Frontal cortex (tissue), 4 donors: ENCODE measurements around the gene TFAP2E. TPM values are rescaled to one million over a fixed set of nuclear protein-coding genes. Genes with fewer than 3 reads are reported as not detected.

Experiments used
- DNase-seq, 2 donors: peaks; one replicate each; pipeline ENCODE4 v3.0.0; 2012; ENCODE audit warnings: low spot score in 2 of 2
- FAIRE-seq: peaks from 2 replicates; lab custom pipeline; 2012; peaks lifted over from hg19 to GRCh38; lab: Jason Lieb, UNC
- total RNA-seq: library from RNA; depleted of rRNA; stranded (reverse); fragments of >200 nt; gene quantifications from one replicate; pipeline ENCODE4 v1.2.3, GENCODE V29; 2014
- donor health status: control.
- donor health status: control.
- donor health status: control.

TFAP2E gene
- total RNA-seq, 1 donor from 2014 or later: under 0.01 TPM

- no peak for FAIRE-seq
These were observed 58.3 kb downstream of the TFAP2E start for GRCh38 chr1:35631396-35631795.

DNA sequence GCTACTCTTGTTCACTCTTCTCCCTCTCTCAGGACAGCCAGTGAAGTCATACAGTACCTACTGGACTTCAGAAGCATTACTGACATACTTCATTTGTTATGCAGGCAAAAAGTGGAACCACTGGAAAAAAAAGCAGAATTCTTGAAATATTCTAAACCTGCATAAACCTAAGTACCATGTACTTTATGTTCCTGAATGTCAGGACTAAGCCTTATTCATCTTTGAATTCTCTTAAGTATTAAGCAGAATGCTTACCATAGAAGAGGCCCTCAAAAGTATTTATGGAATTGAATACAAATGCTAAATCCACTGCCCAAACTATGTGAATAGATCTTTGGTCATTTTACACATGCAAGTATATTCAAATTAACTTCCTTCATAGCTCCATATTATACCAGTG, 60.4 kb downstream of the TFAP2E start:
- DNase-seq (no peak), FAIRE-seq (no peak)

More at GRCh38 chr1:35631396-35631795, 58.3 kb downstream of the TFAP2E start:
- DNase-seq: no peak

- no peak for FAIRE-seq
- DNase-seq: peak in 1 of 2 donors; percentile 7
These were observed 64.3 kb downstream of the TFAP2E start for GRCh38 chr1:35637401-35637809.

- FAIRE-seq: no peak
- DNase-seq: no peak
These were observed 67.5 kb downstream of the TFAP2E start for GRCh38 chr1:35640380-35641232.

- peak; percentile 66 to 85 for DNase-seq
- no peak for FAIRE-seq
These were observed 68.2 kb downstream of the TFAP2E start, which contains the start of gene PSMB2 for GRCh38 chr1:35641233-35641866. Gene PSMB2, minus strand, starts transcription at chr1:35641526. Its CDS starts 94 bp downstream, at chr1:35641432.

DNA sequence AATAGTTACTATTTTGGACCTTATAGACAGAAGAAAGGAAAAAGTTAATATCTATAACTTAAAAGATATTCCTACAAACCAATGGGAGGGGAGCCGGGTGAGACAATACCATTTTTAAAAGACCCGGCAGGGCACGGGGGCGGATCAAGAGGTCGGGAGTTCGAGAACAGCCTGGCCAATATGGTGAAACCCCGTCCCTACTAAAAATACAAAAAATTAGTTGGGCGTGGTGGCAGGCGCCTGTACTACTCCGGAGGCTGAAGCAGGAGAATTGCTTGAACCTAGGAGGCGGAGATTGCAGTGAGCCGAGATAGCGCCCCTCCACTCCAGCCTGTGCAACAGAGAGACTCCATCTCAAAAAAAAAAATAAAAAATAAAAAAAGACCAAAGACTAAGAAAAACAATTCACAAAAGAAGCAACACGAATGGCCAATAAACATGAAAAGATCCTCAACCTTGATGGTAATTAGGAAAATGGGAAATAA, 69.4 kb downstream of the TFAP2E start:
- DNase-seq (no peak), FAIRE-seq (no peak)

DNA sequence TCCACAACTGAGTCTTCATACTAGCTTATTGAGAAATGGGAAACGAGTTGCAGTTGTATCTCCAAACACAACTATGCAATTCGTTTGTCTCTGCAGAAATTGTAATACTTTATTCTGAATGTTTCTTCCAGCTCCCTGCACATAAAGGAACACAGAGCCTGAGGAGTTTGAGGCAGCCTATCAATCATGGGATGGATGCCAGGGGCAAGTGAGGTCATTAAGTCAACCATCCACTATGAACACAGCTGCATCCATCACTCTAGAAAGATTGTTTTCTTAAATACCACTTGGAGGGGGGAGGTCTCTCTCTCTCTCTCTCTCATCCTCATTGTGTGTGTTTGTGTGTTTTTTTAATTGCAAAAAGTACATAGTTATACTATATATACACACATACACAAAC, 71.1 kb downstream of the TFAP2E start:
- FAIRE-seq: no peak
- DNase-seq: no peak

Other genes starting within 250 kb of the TFAP2E start
- 34.2 TPM for gene KIAA0319L, start 15.9 kb upstream of the TFAP2E start, total RNA-seq
- 65.6 TPM for gene NCDN, start 15.5 kb upstream of the TFAP2E start, total RNA-seq
- 19.2 TPM for gene PSMB2, start 68.2 kb downstream of the TFAP2E start, total RNA-seq
- 72.6 TPM for gene C1orf216, start 145.6 kb downstream of the TFAP2E start, total RNA-seq
- gene CLSPN, start 196.7 kb downstream of the TFAP2E start, total RNA-seq: 4.5 TPM
- gene AGO4, start 234.7 kb downstream of the TFAP2E start, total RNA-seq: 94.6 TPM